SJSA1 (cell line): ENCODE data around the gene SECTM1. TPM values are rescaled to one million over a fixed set of nuclear protein-coding genes. Genes with fewer than 3 reads are reported as not detected.

Source experiments
- DNase-seq, 2 experiments: peaks; one replicate each; pipeline ENCODE4 v3.0.0-alpha.2; 2015 to 2020; ENCODE audit warnings: low spot score in 2 of 2, low read depth in 1 of 2
- H3K27ac ChIP-seq: fragments of 250-450 bp; sonication (Bioruptor Pico); 2 replicates; pipeline ENCODE4 v1.5.1; 2020; ENCODE audit warnings: mild to moderate bottlenecking, moderate library complexity
- H3K27me3 ChIP-seq: fragments of 250-450 bp; sonication (Bioruptor Pico); replicated peaks from 2 replicates; pipeline ENCODE4 v1.5.1; 2020; ENCODE audit warnings: mild to moderate bottlenecking, moderate library complexity
- H3K36me3 ChIP-seq: fragments of 250-450 bp; sonication (Bioruptor Pico); 2 replicates; pipeline ENCODE4 v1.5.1; 2020; ENCODE audit warnings: mild to moderate bottlenecking
- H3K4me1 ChIP-seq: fragments of 250-450 bp; sonication (Bioruptor Pico); replicated peaks from 2 replicates; pipeline ENCODE4 v1.6.1; 2021; ENCODE audit warnings: mild to moderate bottlenecking
- H3K4me3 ChIP-seq: fragments of 250-450 bp; sonication (Bioruptor Pico); 2 replicates; pipeline ENCODE4 v1.5.1; 2020; ENCODE audit warnings: mild to moderate bottlenecking
- H3K9me3 ChIP-seq: fragments of 250-450 bp; sonication (Bioruptor Pico); replicated peaks from 2 replicates; pipeline ENCODE4 v1.5.1; 2020; ENCODE audit warnings: mild to moderate bottlenecking
- total RNA-seq: library from RNA; depleted of rRNA; stranded (reverse); fragments of >200 nt; shearing (Covaris generic); gene quantifications from 2 replicates; pipeline ENCODE4 v1.2.3, GENCODE V29; 2014; rRNA removed

The SECTM1 gene
- total RNA-seq, 1 experiment from 2014 or later = 6.3 TPM

- H3K4me1 ChIP-seq = peaks cover 39% of the 10 kb centered on the region
- no peak overlapping the region for H3K4me3 ChIP-seq
- no peaks in the 10 kb centered on the region for H3K27me3 ChIP-seq
- no peaks in the 10 kb centered on the region for H3K9me3 ChIP-seq
- DNase-seq = no peak
- H3K36me3 ChIP-seq = peaks cover under 1% of the 10 kb centered on the region
- H3K27ac ChIP-seq = no peak overlapping the region
Measured at GRCh38 chr17:82278308-82278707, 55.3 kb downstream of the SECTM1 start.

GRCh38 chr17:82277851-82278250 is 55.7 kb downstream of the SECTM1 start:
- Histone ChIP-seq H3K9me3 (no peaks in the 10 kb centered on the region), H3K4me3 (no peak overlapping the region), H3K27ac (no peak overlapping the region), H3K36me3 (peaks cover 4% of the 10 kb centered on the region), H3K4me1 (peaks cover 34% of the 10 kb centered on the region), H3K27me3 (no peaks in the 10 kb centered on the region)
- no peak for DNase-seq

- Histone ChIP-seq H3K27ac (no peak overlapping the region), H3K36me3 (peaks cover 10% of the 10 kb centered on the region), H3K4me3 (no peak overlapping the region), H3K9me3 (no peaks in the 10 kb centered on the region), H3K4me1 (peaks cover 31% of the 10 kb centered on the region), H3K27me3 (no peaks in the 10 kb centered on the region)
- no peak for DNase-seq
Measured at GRCh38 chr17:82276938-82277337, 56.6 kb downstream of the SECTM1 start.

GRCh38 chr17:82275326-82275725 is 58.2 kb downstream of the SECTM1 start:
- H3K4me1 ChIP-seq = peaks cover 22% of the 10 kb centered on the region
- H3K4me3 ChIP-seq = no peak overlapping the region

GRCh38 chr17:82274134-82275020 is 59.2 kb downstream of the SECTM1 start:
- Histone ChIP-seq H3K9me3 (no peaks in the 10 kb centered on the region), H3K4me3 (peak overlapping the region; percentile 73), H3K27me3 (no peaks in the 10 kb centered on the region), H3K4me1 (peaks cover 21% of the 10 kb centered on the region), H3K27ac (no peak overlapping the region), H3K36me3 (peaks cover 36% of the 10 kb centered on the region)
- DNase-seq = no peak

More at GRCh38 chr17:82275326-82275725, 58.2 kb downstream of the SECTM1 start:
- Histone ChIP-seq H3K27me3 (no peaks in the 10 kb centered on the region), H3K9me3 (no peaks in the 10 kb centered on the region), H3K27ac (no peak overlapping the region), H3K36me3 (peaks cover 26% of the 10 kb centered on the region)
- no peak for DNase-seq

- Histone ChIP-seq H3K27me3 (no peaks in the 10 kb centered on the region), H3K4me3 (peak within 1 kb of the TSS; percentile 73), H3K9me3 (no peaks in the 10 kb centered on the region), H3K27ac (peak within 1 kb of the TSS; percentile 98), H3K4me1 (peaks cover 23% of the 10 kb centered on the region), H3K36me3 (peaks cover 44% of the 10 kb centered on the region)
- peak; percentile 94 to 99 for DNase-seq
Measured at GRCh38 chr17:82273327-82274133, 60.0 kb downstream of the SECTM1 start, which contains the start of gene CSNK1D. TSS of gene CSNK1D (minus strand) at chr17:82273700. CDS start at chr17:82273381, 319 bp downstream.

- peak in 1 of 2 experiments; percentile 49 for DNase-seq
- Histone ChIP-seq H3K9me3 (no peaks in the 10 kb centered on the region), H3K4me1 (peaks cover 32% of the 10 kb centered on the region), H3K36me3 (peaks cover 53% of the 10 kb centered on the region), H3K27ac (peak overlapping the region; percentile 98), H3K27me3 (no peaks in the 10 kb centered on the region), H3K4me3 (peak overlapping the region; percentile 73)
Measured at GRCh38 chr17:82272495-82273326, 60.9 kb downstream of the SECTM1 start.

- no peak for DNase-seq
- H3K9me3 ChIP-seq = no peaks in the 10 kb centered on the region
- H3K4me3 ChIP-seq = no peak overlapping the region; the same call in 1 of the 2 replicates
- peaks cover 41% of the 10 kb centered on the region for H3K4me1 ChIP-seq
- peaks cover 63% of the 10 kb centered on the region for H3K36me3 ChIP-seq
- no peaks in the 10 kb centered on the region for H3K27me3 ChIP-seq
- no peak overlapping the region for H3K27ac ChIP-seq
Measured at GRCh38 chr17:82271401-82271800, 62.2 kb downstream of the SECTM1 start.

Other genes starting within 250 kb of the SECTM1 start
- 54.6 and 77.6 TPM in 2 replicates for gene FASN, start 235.5 kb downstream of the SECTM1 start, total RNA-seq
- gene CCDC57, start 120.9 kb downstream of the SECTM1 start, total RNA-seq = 8.2 and 9.4 TPM in 2 replicates
- 149 and 249 TPM in 2 replicates for gene SLC16A3, start 104.7 kb downstream of the SECTM1 start, total RNA-seq
- 26.0 and 33.7 TPM in 2 replicates for gene CSNK1D, start 60.1 kb downstream of the SECTM1 start, total RNA-seq
- gene CD7, start 16.2 kb downstream of the SECTM1 start, total RNA-seq = not detected in 2 replicates
- 0.19 and 0.34 TPM in 2 replicates for gene TEX19, start 25.5 kb upstream of the SECTM1 start, total RNA-seq
- gene UTS2R, start 38.0 kb upstream of the SECTM1 start, total RNA-seq = 0.18 TPM in 1 of 2 replicates, not detected in the other
- 16.3 and 21.7 TPM in 2 replicates for gene HEXD, start 84.6 kb upstream of the SECTM1 start, total RNA-seq
- 87.6 and 105 TPM in 2 replicates for gene OGFOD3, start 84.8 kb upstream of the SECTM1 start, total RNA-seq
- gene CYBC1, start 117.0 kb upstream of the SECTM1 start, total RNA-seq = 71.4 and 106 TPM in 2 replicates
- gene NARF, start 125.0 kb upstream of the SECTM1 start, total RNA-seq = 41.6 and 58.5 TPM in 2 replicates
- gene FOXK2, start 186.0 kb upstream of the SECTM1 start, total RNA-seq = 39.3 and 54.9 TPM in 2 replicates